RWPE2 (cell line): ENCODE results near the gene RNF227.

Source experiments
- ATAC-seq: fragments of 200-7000 bp; cut with Tn5 transposase; 3 replicates; pipeline ENCODE4 v1.9.1; 2021; ENCODE audit warnings: low read depth
- DNase-seq: peaks from one replicate; pipeline ENCODE4 v3.0.0-alpha.2; 2020; ENCODE audit warnings: low spot score
- H3K27ac ChIP-seq: fragments of 450-650 bp; 2 replicates; pipeline ENCODE4 v1.5.1; 2017; ENCODE audit warnings: mild to moderate bottlenecking; ENCODE audit not compliant: poor library complexity, severe bottlenecking
- H3K27me3 ChIP-seq: fragments of 250-450 bp; sonication (Bioruptor Pico); 2 replicates; pipeline ENCODE4 v1.5.1; 2021; ENCODE audit warnings: mild to moderate bottlenecking, moderate library complexity; ENCODE audit not compliant: insufficient read depth, poor library complexity, severe bottlenecking
- H3K36me3 ChIP-seq: fragments of 250-450 bp; sonication (Bioruptor Pico); 2 replicates; pipeline ENCODE4 v1.5.1; 2020; ENCODE audit warnings: low read depth, mild to moderate bottlenecking, moderate library complexity
- H3K4me1 ChIP-seq: fragments of 250-450 bp; sonication (Bioruptor Pico); 2 replicates; pipeline ENCODE4 v1.5.1; 2021; ENCODE audit warnings: mild to moderate bottlenecking, moderate library complexity; ENCODE audit not compliant: insufficient read depth, poor library complexity, severe bottlenecking
- H3K4me3 ChIP-seq: fragments of 250-450 bp; sonication (Bioruptor Pico); 2 replicates; pipeline ENCODE4 v1.5.1; 2021; ENCODE audit warnings: mild to moderate bottlenecking, moderate library complexity; ENCODE audit not compliant: severe bottlenecking
- H3K9me3 ChIP-seq: fragments of 250-450 bp; sonication (Bioruptor Pico); 2 replicates; pipeline ENCODE4 v1.5.1; 2021; ENCODE audit warnings: mild to moderate bottlenecking, moderate library complexity; ENCODE audit not compliant: severe bottlenecking
- TF ChIP-seq, protein P1 (sequence below): fragments of 450-650 bp; IDR thresholded peaks from one replicate; pipeline ENCODE4 v1.5.1; 2017; ENCODE audit warnings: mild to moderate bottlenecking, moderate library complexity; ENCODE audit not compliant: poor library complexity, severe bottlenecking

RNF227 gene

DNA sequence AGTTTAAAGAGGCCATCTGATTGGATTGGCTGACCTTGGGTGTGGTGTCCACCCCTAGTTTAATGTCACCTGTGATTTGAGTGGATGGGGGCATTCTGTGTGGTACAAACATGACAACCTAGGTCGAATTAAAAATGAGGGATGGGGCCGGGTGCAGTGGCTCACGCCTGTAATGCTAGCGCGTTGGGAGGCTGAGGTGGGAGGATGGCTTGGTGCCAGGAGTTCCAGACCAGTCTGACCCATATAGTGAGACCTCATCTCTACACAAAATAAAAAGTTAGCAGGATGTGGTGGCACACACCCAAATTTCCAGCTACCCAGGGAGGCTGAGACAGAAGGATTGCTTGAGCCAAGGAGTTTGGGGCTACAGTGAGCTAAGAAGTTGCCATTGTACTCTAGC is 30.4 kb upstream of the RNF227 start:
- Histone ChIP-seq H3K9me3 (no peaks in the 10 kb centered on the region), H3K4me1 (no peaks in the 10 kb centered on the region), H3K4me3 (no peak overlapping the region), H3K27ac (no peak overlapping the region), H3K27me3 (no peaks in the 10 kb centered on the region), H3K36me3 (peaks cover 75% of the 10 kb centered on the region)
- TF ChIP-seq, protein P1, sequence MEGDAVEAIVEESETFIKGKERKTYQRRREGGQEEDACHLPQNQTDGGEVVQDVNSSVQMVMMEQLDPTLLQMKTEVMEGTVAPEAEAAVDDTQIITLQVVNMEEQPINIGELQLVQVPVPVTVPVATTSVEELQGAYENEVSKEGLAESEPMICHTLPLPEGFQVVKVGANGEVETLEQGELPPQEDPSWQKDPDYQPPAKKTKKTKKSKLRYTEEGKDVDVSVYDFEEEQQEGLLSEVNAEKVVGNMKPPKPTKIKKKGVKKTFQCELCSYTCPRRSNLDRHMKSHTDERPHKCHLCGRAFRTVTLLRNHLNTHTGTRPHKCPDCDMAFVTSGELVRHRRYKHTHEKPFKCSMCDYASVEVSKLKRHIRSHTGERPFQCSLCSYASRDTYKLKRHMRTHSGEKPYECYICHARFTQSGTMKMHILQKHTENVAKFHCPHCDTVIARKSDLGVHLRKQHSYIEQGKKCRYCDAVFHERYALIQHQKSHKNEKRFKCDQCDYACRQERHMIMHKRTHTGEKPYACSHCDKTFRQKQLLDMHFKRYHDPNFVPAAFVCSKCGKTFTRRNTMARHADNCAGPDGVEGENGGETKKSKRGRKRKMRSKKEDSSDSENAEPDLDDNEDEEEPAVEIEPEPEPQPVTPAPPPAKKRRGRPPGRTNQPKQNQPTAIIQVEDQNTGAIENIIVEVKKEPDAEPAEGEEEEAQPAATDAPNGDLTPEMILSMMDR, result no peak
- ATAC-seq, result no peak
- no peak for DNase-seq

DNA sequence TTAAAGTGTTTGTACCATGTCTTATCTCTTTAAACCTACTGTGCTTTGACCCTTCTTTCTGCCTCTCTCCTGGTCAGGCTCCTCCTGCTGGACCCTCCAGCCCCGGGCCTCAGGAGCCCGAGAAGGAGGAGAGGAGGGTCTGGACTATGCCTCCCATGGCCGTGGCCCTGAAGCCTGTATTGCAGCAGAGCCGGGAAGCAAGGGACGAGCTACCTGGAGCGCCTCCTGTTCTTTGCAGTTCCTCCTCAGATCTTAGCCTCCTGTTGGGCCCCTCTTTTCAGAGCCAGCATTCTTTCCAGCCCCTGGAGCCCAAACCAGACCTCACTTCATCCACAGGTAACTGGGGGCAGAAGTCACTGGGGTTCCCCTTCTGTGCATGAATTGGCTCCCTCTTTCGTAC is 29.6 kb upstream of the RNF227 start:
- Histone ChIP-seq H3K4me1 (no peaks in the 10 kb centered on the region), H3K27me3 (no peaks in the 10 kb centered on the region), H3K9me3 (no peaks in the 10 kb centered on the region), H3K27ac (no peak overlapping the region), H3K4me3 (no peak overlapping the region), H3K36me3 (peaks cover 81% of the 10 kb centered on the region)
- ATAC-seq (no peak), DNase-seq (no peak)
- TF ChIP-seq, protein P1, result no peak

DNA sequence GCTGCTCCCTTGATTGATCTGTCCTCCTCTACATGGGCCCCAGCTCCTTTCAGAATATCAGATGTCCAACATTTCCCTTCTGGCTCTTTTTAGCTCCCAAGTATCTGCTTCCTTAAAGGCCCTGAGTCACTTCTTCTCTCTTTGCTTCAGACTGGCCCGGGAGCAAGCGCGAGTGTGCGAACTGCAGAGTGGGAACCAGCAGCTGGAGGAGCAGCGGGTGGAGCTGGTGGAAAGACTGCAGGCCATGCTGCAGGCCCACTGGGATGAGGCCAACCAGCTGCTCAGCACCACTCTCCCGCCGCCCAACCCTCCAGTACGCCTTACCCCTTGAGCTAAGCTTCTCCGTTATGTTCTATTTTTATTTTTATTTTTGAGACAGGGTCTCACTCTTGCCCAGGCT is 28.2 kb upstream of the RNF227 start:
- Histone ChIP-seq H3K4me1 (no peaks in the 10 kb centered on the region), H3K27ac (no peak overlapping the region), H3K36me3 (peaks cover 84% of the 10 kb centered on the region), H3K9me3 (no peaks in the 10 kb centered on the region), H3K4me3 (no peak overlapping the region), H3K27me3 (no peaks in the 10 kb centered on the region)
- no peak for ATAC-seq
- TF ChIP-seq, protein P1, result no peak
- DNase-seq, result no peak

DNA sequence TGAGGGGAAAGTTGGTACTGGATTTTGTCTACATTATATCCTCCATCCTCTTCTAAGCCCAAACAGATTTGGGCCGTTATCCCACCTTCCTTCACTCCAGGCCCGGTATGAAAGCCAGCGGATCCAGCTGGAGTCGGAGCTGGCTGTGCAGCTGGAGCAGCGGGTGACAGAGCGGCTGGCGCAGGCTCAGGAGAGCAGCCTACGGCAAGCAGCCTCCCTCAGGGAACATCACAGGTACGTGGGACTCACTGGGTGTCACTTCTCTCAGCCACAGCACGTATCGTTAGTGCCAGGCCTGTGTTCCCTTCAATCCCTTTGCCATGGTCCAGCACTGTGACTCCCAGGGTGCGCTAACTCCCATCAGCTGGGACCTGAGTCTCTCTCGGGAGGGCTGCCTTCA is 27.2 kb upstream of the RNF227 start:
- Histone ChIP-seq H3K9me3 (no peaks in the 10 kb centered on the region), H3K36me3 (peaks cover 84% of the 10 kb centered on the region), H3K4me3 (no peak overlapping the region), H3K27me3 (no peaks in the 10 kb centered on the region), H3K4me1 (no peaks in the 10 kb centered on the region), H3K27ac (no peak overlapping the region)
- no peak for DNase-seq
- TF ChIP-seq, protein P1, result no peak
- ATAC-seq, result no peak

DNA sequence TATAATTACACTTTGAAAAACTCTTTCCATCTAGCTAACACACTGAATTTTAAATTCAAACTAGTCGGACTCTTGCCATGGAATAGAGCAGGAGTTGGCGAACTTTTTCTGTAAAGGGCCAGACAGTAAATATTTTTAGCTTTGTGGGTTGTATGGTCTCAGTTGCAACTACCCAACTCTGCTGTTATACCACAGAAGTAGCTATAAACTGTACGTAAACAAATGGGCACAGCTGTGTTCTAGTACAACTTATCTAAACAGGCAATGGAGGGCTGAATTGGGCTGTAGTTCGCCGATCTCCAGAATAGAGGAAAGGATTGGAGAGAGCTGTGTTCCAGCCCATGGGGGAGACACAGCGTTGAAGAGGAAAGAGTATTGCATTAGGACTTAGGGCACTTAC is 24.7 kb upstream of the RNF227 start:
- Histone ChIP-seq H3K27me3 (no peaks in the 10 kb centered on the region), H3K4me1 (no peaks in the 10 kb centered on the region), H3K4me3 (no peak overlapping the region), H3K9me3 (no peaks in the 10 kb centered on the region), H3K36me3 (peaks cover 85% of the 10 kb centered on the region), H3K27ac (no peak overlapping the region)
- no peak for ATAC-seq
- DNase-seq, result no peak
- TF ChIP-seq, protein P1, result no peak
